ENCODE results near the gene MRGPRX1.
A peak's percentile ranks its signal among the peaks of the same experiment; 100 is the strongest.
"Not testable (repeated sequence)": the region's sequence is repeated elsewhere in the genome, so short reads cannot be mapped to it uniquely, and the experiment has no call there.

Gene MRGPRX1

GRCh38 chr11:18907391-18907790 is 31.8 kb downstream of the MRGPRX1 start:
- H3K27me3 ChIP-seq (ENCODE audit: insufficient read depth, insufficient read length) = no peaks in the 10 kb centered on the region
- no peaks in the 10 kb centered on the region for H3K9me3 ChIP-seq (ENCODE audit: insufficient read depth, low read length)
- no peak overlapping the region for H3K4me3 ChIP-seq (ENCODE audit: insufficient read length, low read depth)
- no peak for DNase-seq (ENCODE audit: low read depth, low spot score)
- TF ChIP-seq YY1 (IDR thresholded peaks at IDR 0.05; ENCODE audit: insufficient read depth, insufficient read length) (no peak), ZNF274 (IDR thresholded peaks at IDR 0.05; ENCODE audit: low read depth, low read length) (no peak), SUZ12 (IDR thresholded peaks at IDR 0.05; ENCODE audit: extremely low read depth, insufficient read depth, insufficient read length) (no peak)
- H3K4me1 ChIP-seq (ENCODE audit: insufficient read depth, insufficient read length) = no peaks in the 10 kb centered on the region
- no peaks in the 10 kb centered on the region for H3K36me3 ChIP-seq (ENCODE audit: insufficient read depth, insufficient read length, low read length)
- H3K9ac ChIP-seq (ENCODE audit: insufficient read length, low read depth) = no peak overlapping the region

- not testable (repeated sequence) for H3K9ac ChIP-seq (ENCODE audit: insufficient read length, low read depth); H3K27me3 ChIP-seq (ENCODE audit: insufficient read depth, insufficient read length); H3K4me1 ChIP-seq (ENCODE audit: insufficient read depth, insufficient read length); H3K4me3 ChIP-seq (ENCODE audit: insufficient read length, low read depth); H3K9me3 ChIP-seq (ENCODE audit: insufficient read depth, low read length); H3K36me3 ChIP-seq (ENCODE audit: insufficient read depth, insufficient read length, low read length); DNase-seq (ENCODE audit: low read depth, low spot score)
Observed at GRCh38 chr11:18900637-18901036, 38.6 kb downstream of the MRGPRX1 start.

- H3K9ac ChIP-seq (ENCODE audit: insufficient read length, low read depth); H3K4me1 ChIP-seq (ENCODE audit: insufficient read depth, insufficient read length); H3K4me3 ChIP-seq (ENCODE audit: insufficient read length, low read depth); H3K9me3 ChIP-seq (ENCODE audit: insufficient read depth, low read length); H3K36me3 ChIP-seq (ENCODE audit: insufficient read depth, insufficient read length, low read length); H3K27me3 ChIP-seq (ENCODE audit: insufficient read depth, insufficient read length): not testable (repeated sequence)
- DNase-seq (ENCODE audit: low read depth, low spot score) = peak; percentile 20
Observed at GRCh38 chr11:18900151-18900611, 39.0 kb downstream of the MRGPRX1 start.

- not testable (repeated sequence) for H3K27me3 ChIP-seq (ENCODE audit: insufficient read depth, insufficient read length); H3K9ac ChIP-seq (ENCODE audit: insufficient read length, low read depth)
Observed at GRCh38 chr11:18891712-18892111, 47.5 kb downstream of the MRGPRX1 start.

GRCh38 chr11:18890615-18891014 is 48.6 kb downstream of the MRGPRX1 start:
- Histone ChIP-seq H3K27me3 (ENCODE audit: insufficient read depth, insufficient read length) (no peaks in the 10 kb centered on the region), H3K9me3 (ENCODE audit: insufficient read depth, low read length) (no peaks in the 10 kb centered on the region), H3K4me1 (ENCODE audit: insufficient read depth, insufficient read length) (no peaks in the 10 kb centered on the region), H3K9ac (ENCODE audit: insufficient read length, low read depth) (no peak overlapping the region), H3K4me3 (ENCODE audit: insufficient read length, low read depth) (no peak overlapping the region), H3K36me3 (ENCODE audit: insufficient read depth, insufficient read length, low read length) (no peaks in the 10 kb centered on the region)
- no peak for DNase-seq (ENCODE audit: low read depth, low spot score)
- TF ChIP-seq YY1 (IDR thresholded peaks at IDR 0.05; ENCODE audit: insufficient read depth, insufficient read length) (no peak), ZNF274 (IDR thresholded peaks at IDR 0.05; ENCODE audit: low read depth, low read length) (no peak), SUZ12 (IDR thresholded peaks at IDR 0.05; ENCODE audit: extremely low read depth, insufficient read depth, insufficient read length) (no peak)

More at GRCh38 chr11:18891712-18892111, 47.5 kb downstream of the MRGPRX1 start:
- DNase-seq (ENCODE audit: low read depth, low spot score); H3K4me1 ChIP-seq (ENCODE audit: insufficient read depth, insufficient read length); H3K9me3 ChIP-seq (ENCODE audit: insufficient read depth, low read length); H3K36me3 ChIP-seq (ENCODE audit: insufficient read depth, insufficient read length, low read length); H3K4me3 ChIP-seq (ENCODE audit: insufficient read length, low read depth): not testable (repeated sequence)

All from NT2/D1 (cell line).